BJ (cell line): ENCODE data around the gene KLHL9. TPM values are rescaled to one million over a fixed set of nuclear protein-coding genes. Genes with fewer than 3 reads are reported as not detected.

Source experiments
- CTCF ChIA-PET: fragments of 350-600 bp; formaldehyde crosslinking; extraction: SDS; loops from one replicate; lab custom pipeline; 2021; ENCODE audit warnings: antibody characterized with exemption, inconsistent platforms; lab: Yijun Ruan, JAX
- POLR2A ChIA-PET: fragments of 300-600 bp; sonication (Branson Sonifier 250); formaldehyde crosslinking; extraction: SDS; loops from one replicate; lab custom pipeline; 2021; ENCODE audit warnings: antibody characterized with exemption; lab: Charles Lee
- DNase-seq: peaks from one replicate; pipeline ENCODE4 v3.0.0-alpha.2; 2011; ENCODE audit warnings: low read depth
- H3K27me3 ChIP-seq: 2 replicates; pipeline ENCODE4 v1.6.0; 2011; ENCODE audit warnings: low read length; ENCODE audit not compliant: control insufficient read depth, insufficient read depth
- H3K36me3 ChIP-seq: 2 replicates; pipeline ENCODE4 v1.5.1; 2011; ENCODE audit warnings: low read length; ENCODE audit not compliant: control insufficient read depth, insufficient read depth
- H3K4me3 ChIP-seq: 2 replicates; pipeline ENCODE4 v1.5.1; 2011; ENCODE audit warnings: low read depth, mild to moderate bottlenecking, control low read depth, low read length
- CTCF ChIP-seq: IDR thresholded peaks from 2 replicates; pipeline ENCODE4 v1.5.1; 2011; ENCODE audit warnings: low read depth, mild to moderate bottlenecking, control low read depth, inconsistent platforms, low read length, moderate library complexity; ENCODE audit not compliant: insufficient read depth
- polyA plus RNA-seq: library from polyadenylated mRNA; depleted of rRNA; stranded (reverse); fragments of >200 nt; gene quantifications from 2 replicates; pipeline ENCODE4 v1.2.3, GENCODE V29; 2011; rRNA removed

Gene KLHL9
- polyA plus RNA-seq, 1 experiment, result 14.4 TPM

- DNase-seq, result no peak
- ChIA-PET POLR2A (no interaction called here), CTCF (no interaction called here)
- Histone ChIP-seq H3K36me3 (no peaks in the 10 kb centered on the region), H3K4me3 (no peak overlapping the region), H3K27me3 (peaks cover 3% of the 10 kb centered on the region; the same call in 1 of the 2 replicates)
- TF ChIP-seq CTCF, result no peak
Measured at GRCh38 chr9:21289848-21290247, 45.4 kb downstream of the KLHL9 start.

GRCh38 chr9:21287280-21287679 is 47.9 kb downstream of the KLHL9 start:
- CTCF ChIA-PET, result no interaction called here
- H3K27me3 ChIP-seq, result peaks cover 3% of the 10 kb centered on the region; the same call in 1 of the 2 replicates
- H3K4me3 ChIP-seq, result no peak overlapping the region
- POLR2A ChIA-PET, result no interaction called here
- no peak for DNase-seq
- no peaks in the 10 kb centered on the region for H3K36me3 ChIP-seq
- TF ChIP-seq CTCF, result no peak

GRCh38 chr9:21286659-21287058 is 48.5 kb downstream of the KLHL9 start:
- H3K36me3 ChIP-seq, result no peaks in the 10 kb centered on the region
- H3K27me3 ChIP-seq, result peaks cover 3% of the 10 kb centered on the region; the same call in 1 of the 2 replicates
- ChIA-PET CTCF (no interaction called here), POLR2A (no interaction called here)
- no peak for DNase-seq
- TF ChIP-seq CTCF, result no peak
- no peak overlapping the region for H3K4me3 ChIP-seq

GRCh38 chr9:21286099-21286498 is 49.1 kb downstream of the KLHL9 start:
- no peak for DNase-seq
- H3K27me3 ChIP-seq, result peaks cover 3% of the 10 kb centered on the region; the same call in 1 of the 2 replicates
- ChIA-PET POLR2A (no interaction called here), CTCF (no interaction called here)
- no peak overlapping the region for H3K4me3 ChIP-seq
- no peak for TF ChIP-seq CTCF
- no peaks in the 10 kb centered on the region for H3K36me3 ChIP-seq

GRCh38 chr9:21281275-21281674 is 53.9 kb downstream of the KLHL9 start:
- Histone ChIP-seq H3K36me3 (no peaks in the 10 kb centered on the region), H3K27me3 (no peaks in the 10 kb centered on the region), H3K4me3 (no peak overlapping the region)
- DNase-seq, result no peak
- CTCF ChIA-PET, result no interaction called here
- POLR2A ChIA-PET, result interaction anchor here (0.6 kb wide), 1 partner anchor 172 kb away, joined by 4 read pairs; no protein-coding TSS in a partner anchor
- no peak for TF ChIP-seq CTCF

Other genes with a start within 250 kb of the KLHL9 start
- not detected in 2 replicates for gene IFNW1, start 193.6 kb downstream of the KLHL9 start, polyA plus RNA-seq
- not detected in 2 replicates for gene IFNA21, start 168.7 kb downstream of the KLHL9 start, polyA plus RNA-seq
- not detected in 2 replicates for gene IFNA4, start 147.8 kb downstream of the KLHL9 start, polyA plus RNA-seq
- not detected in 2 replicates for gene IFNA7, start 133.2 kb downstream of the KLHL9 start, polyA plus RNA-seq
- not detected in 2 replicates for gene IFNA10, start 128.3 kb downstream of the KLHL9 start, polyA plus RNA-seq
- gene IFNA16, start 118.1 kb downstream of the KLHL9 start, polyA plus RNA-seq, result not detected in 2 replicates
- gene IFNA17, start 107.2 kb downstream of the KLHL9 start, polyA plus RNA-seq, result not detected in 2 replicates
- gene IFNA14, start 95.4 kb downstream of the KLHL9 start, polyA plus RNA-seq, result not detected in 2 replicates
- gene IFNA5, start 30.1 kb downstream of the KLHL9 start, polyA plus RNA-seq, result not detected in 2 replicates
- not detected in 2 replicates for gene IFNA6, start 15.5 kb upstream of the KLHL9 start, polyA plus RNA-seq
- not detected in 2 replicates for gene IFNA13, start 32.7 kb upstream of the KLHL9 start, polyA plus RNA-seq
- gene IFNA2, start 50.0 kb upstream of the KLHL9 start, polyA plus RNA-seq, result not detected in 2 replicates
- gene IFNA8, start 73.7 kb upstream of the KLHL9 start, polyA plus RNA-seq, result not detected in 2 replicates
- gene IFNA1, start 105.0 kb upstream of the KLHL9 start, polyA plus RNA-seq, result not detected in 2 replicates
- gene IFNE, start 146.9 kb upstream of the KLHL9 start, polyA plus RNA-seq, result 0.28 and 0.69 TPM in 2 replicates